Esophagus muscularis mucosa (tissue), 4 donors: ENCODE measurements around the gene FZD10. TPM values are rescaled to one million over a fixed set of nuclear protein-coding genes. Genes with fewer than 3 reads are reported as not detected.

Experiments used
- DNase-seq: peaks from one replicate; pipeline ENCODE4 v3.0.0-alpha.2; 2017; ENCODE audit errors: extremely low spot score
- H3K27ac ChIP-seq, 4 donors: fragments of 200-600 bp; sonication (generic); replicated peaks in 1 of 4; 1 replicate in 3 of 4; 2 replicates in 1 of 4; pipeline ENCODE4 v1.5.1; 2016 to 2019; ENCODE audit warnings: mild to moderate bottlenecking in 1 of 4
- H3K27me3 ChIP-seq, 4 donors: fragments of 200-600 bp; sonication (generic); one replicate each; pipeline versions ENCODE4 v1.5.1 to v1.6.0; 2016 to 2019
- H3K36me3 ChIP-seq, 4 donors: fragments of 200-600 bp; sonication (generic); one replicate each; pipeline ENCODE4 v1.5.1; 2016 to 2019
- H3K4me1 ChIP-seq, 4 donors: fragments of 200-600 bp; sonication (generic); one replicate each; pipeline ENCODE4 v1.5.1; 2016 to 2019
- H3K4me3 ChIP-seq, 4 donors: fragments of 200-600 bp; sonication (generic); 1 replicate in 2 of 4; 2 replicates in 2 of 4; pipeline ENCODE4 v1.5.1; 2016 to 2019; ENCODE audit warnings: mild to moderate bottlenecking in 4 of 4, moderate library complexity in 1 of 4
- H3K9me3 ChIP-seq, 4 donors: fragments of 200-600 bp; sonication (generic); 1 replicate in 3 of 4; 2 replicates in 1 of 4; pipeline ENCODE4 v1.5.1; 2016 to 2019
- EP300 ChIP-seq: sonication (generic); formaldehyde crosslinking; IDR thresholded peaks from one replicate; pipeline ENCODE4 v1.6.1; 2017; ENCODE audit warnings: antibody characterized with exemption
- POLR2A ChIP-seq: fragments of 450-650 bp; IDR thresholded peaks from one replicate; pipeline ENCODE4 v1.6.1; 2017; ENCODE audit warnings: antibody characterized with exemption, moderate library complexity, mild to moderate bottlenecking, low read depth
- POLR2AphosphoS5 ChIP-seq, 2 donors: sonication (generic); formaldehyde crosslinking; IDR thresholded peaks; one replicate each; pipeline ENCODE4 v1.6.1; 2017; ENCODE audit warnings: antibody characterized with exemption in 2 of 2
- WGBS: methylation state at CpG from one replicate; pipeline ENCODE4 v1.1.5; 2018; 5-methylcytosine and 5-hydroxymethylcytosine counted together
- intact Hi-C: fragments of 100-400 bp; cut with DNase I; formaldehyde crosslinking; loops from one replicate; pipeline ENCODE4 v1.15.1; 2023
- total RNA-seq, 4 donors: library from RNA; depleted of rRNA; stranded (reverse); fragments of >200 nt; gene quantifications; one replicate each; pipeline versions ENCODE4 v1.1.0 to v1.2.1, GENCODE V29; 2016
- TF ChIP-seq, protein P1 (sequence below), 3 experiments: fragments of 200-600 bp in 2 of 3; fragments of 450-650 bp in 1 of 3; sonication (generic) in 2 of 3; IDR thresholded peaks; one replicate each; pipeline ENCODE4 v1.5.1; 2017 to 2019; ENCODE audit warnings: antibody characterized with exemption in 3 of 3, mild to moderate bottlenecking in 2 of 3, moderate library complexity in 1 of 3

Gene FZD10
- total RNA-seq, 4 donors from 2014 or later = 0.42 to 1.5 (median 1.0) TPM

DNA sequence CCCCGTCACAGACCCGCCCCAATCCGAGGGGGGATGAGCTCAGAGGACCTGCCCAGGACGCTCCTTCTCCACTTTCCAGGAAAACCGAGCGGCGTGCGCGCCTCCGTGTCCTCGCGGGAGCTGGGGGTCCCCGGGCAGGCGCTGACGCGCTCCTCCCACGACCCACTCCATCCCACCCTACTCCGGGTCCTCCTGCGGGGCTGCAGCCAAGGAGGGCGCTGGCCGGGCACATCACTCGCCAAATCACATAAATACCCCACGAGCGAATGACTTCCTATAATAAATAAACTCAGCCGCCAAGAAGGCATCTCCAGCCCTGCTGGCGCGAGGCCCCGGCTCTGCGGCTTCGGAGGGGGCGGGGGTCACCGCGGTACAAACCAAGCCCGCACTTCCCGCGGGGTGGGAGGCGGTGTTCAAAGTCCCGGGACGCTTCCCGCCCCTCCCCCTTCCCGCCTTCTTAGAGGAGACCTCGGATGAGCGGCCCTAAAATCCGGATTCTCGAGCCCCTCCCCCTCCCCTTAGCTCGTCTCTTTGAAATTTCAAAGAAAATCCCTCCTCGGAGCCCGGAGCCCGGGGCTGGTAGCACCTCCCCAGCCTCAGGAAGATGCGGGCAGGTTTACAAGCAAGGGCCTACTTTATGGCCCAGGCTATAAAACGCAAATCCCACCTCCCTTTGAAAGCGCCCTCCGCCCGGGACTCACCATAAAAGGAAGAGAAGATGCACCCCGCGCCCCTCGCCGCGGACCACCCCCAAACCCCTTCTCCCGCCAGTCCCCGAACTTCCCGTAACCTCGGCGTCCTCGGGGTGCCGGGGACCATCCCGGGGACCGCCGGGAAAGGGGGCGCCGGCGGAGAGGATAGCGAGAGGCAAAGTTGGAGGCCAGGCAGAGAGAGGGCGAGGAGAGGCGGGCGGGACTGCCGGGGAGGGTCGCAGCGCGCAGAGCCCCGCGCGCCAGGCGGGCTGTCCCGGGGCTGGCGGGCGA lies 712 bp upstream of the FZD10 start:
- H3K9me3 ChIP-seq = no peaks in the 10 kb centered on the region
- peak overlapping the region in 2 of 4 donors; percentile 37 to 44 for H3K27ac ChIP-seq
- peaks cover 0 to 88% (median 22%) of the 10 kb centered on the region in 4 donors for H3K27me3 ChIP-seq
- H3K36me3 ChIP-seq = no peaks in the 10 kb centered on the region
- peak overlapping the region; percentile 49 to 59 (median 51) for H3K4me3 ChIP-seq
- intact Hi-C loops = no loop called here
- TF ChIP-seq POLR2A (no peak), EP300 (no peak), POLR2AphosphoS5 (IDR thresholded peaks at IDR 0.05) (no peak)
- TF ChIP-seq, protein P1, sequence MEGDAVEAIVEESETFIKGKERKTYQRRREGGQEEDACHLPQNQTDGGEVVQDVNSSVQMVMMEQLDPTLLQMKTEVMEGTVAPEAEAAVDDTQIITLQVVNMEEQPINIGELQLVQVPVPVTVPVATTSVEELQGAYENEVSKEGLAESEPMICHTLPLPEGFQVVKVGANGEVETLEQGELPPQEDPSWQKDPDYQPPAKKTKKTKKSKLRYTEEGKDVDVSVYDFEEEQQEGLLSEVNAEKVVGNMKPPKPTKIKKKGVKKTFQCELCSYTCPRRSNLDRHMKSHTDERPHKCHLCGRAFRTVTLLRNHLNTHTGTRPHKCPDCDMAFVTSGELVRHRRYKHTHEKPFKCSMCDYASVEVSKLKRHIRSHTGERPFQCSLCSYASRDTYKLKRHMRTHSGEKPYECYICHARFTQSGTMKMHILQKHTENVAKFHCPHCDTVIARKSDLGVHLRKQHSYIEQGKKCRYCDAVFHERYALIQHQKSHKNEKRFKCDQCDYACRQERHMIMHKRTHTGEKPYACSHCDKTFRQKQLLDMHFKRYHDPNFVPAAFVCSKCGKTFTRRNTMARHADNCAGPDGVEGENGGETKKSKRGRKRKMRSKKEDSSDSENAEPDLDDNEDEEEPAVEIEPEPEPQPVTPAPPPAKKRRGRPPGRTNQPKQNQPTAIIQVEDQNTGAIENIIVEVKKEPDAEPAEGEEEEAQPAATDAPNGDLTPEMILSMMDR (IDR thresholded peaks at IDR 0.05) = no peak
- peaks cover 14 to 31% (median 29%) of the 10 kb centered on the region in 4 donors for H3K4me1 ChIP-seq
- no peak for DNase-seq
- under 1% methylated on average over 50 of the region's 87 CpGs for WGBS

DNA sequence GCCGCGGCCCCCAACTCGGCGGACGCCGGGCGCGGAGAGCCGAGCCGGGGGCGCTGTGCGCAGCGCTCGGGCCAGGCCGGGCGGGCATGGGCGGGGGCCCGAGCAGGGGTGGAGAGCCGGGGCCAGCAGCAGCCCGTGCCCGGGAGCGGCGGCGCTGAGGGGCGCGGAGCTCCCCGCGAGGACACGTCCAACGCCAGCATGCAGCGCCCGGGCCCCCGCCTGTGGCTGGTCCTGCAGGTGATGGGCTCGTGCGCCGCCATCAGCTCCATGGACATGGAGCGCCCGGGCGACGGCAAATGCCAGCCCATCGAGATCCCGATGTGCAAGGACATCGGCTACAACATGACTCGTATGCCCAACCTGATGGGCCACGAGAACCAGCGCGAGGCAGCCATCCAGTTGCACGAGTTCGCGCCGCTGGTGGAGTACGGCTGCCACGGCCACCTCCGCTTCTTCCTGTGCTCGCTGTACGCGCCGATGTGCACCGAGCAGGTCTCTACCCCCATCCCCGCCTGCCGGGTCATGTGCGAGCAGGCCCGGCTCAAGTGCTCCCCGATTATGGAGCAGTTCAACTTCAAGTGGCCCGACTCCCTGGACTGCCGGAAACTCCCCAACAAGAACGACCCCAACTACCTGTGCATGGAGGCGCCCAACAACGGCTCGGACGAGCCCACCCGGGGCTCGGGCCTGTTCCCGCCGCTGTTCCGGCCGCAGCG lies 639 bp downstream of the FZD10 start:
- no peak for DNase-seq
- peaks cover 0 to 82% (median 22%) of the 10 kb centered on the region in 4 donors for H3K27me3 ChIP-seq
- peaks cover 14 to 31% (median 29%) of the 10 kb centered on the region in 4 donors for H3K4me1 ChIP-seq
- whole genome bisulfite sequencing = 0% methylated on average over 17 of the region's 78 CpGs
- H3K27ac ChIP-seq = peak overlapping the region in 1 of 4 donors; percentile 42
- intact Hi-C loops = no loop called here
- TF ChIP-seq EP300 = no peak
- TF ChIP-seq POLR2AphosphoS5 (IDR thresholded peaks at IDR 0.05) = no peak
- TF ChIP-seq, protein P1 (IDR thresholded peaks at IDR 0.05) = no peak
- TF ChIP-seq POLR2A = no peak
- no peaks in the 10 kb centered on the region for H3K9me3 ChIP-seq
- peak overlapping the region; percentile 49 to 59 (median 51) for H3K4me3 ChIP-seq
- no peaks in the 10 kb centered on the region for H3K36me3 ChIP-seq

DNA sequence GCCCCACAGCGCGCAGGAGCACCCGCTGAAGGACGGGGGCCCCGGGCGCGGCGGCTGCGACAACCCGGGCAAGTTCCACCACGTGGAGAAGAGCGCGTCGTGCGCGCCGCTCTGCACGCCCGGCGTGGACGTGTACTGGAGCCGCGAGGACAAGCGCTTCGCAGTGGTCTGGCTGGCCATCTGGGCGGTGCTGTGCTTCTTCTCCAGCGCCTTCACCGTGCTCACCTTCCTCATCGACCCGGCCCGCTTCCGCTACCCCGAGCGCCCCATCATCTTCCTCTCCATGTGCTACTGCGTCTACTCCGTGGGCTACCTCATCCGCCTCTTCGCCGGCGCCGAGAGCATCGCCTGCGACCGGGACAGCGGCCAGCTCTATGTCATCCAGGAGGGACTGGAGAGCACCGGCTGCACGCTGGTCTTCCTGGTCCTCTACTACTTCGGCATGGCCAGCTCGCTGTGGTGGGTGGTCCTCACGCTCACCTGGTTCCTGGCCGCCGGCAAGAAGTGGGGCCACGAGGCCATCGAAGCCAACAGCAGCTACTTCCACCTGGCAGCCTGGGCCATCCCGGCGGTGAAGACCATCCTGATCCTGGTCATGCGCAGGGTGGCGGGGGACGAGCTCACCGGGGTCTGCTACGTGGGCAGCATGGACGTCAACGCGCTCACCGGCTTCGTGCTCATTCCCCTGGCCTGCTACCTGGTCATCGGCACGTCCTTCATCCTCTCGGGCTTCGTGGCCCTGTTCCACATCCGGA lies 1.4 kb downstream of the FZD10 start:
- TF ChIP-seq POLR2AphosphoS5 (IDR thresholded peaks at IDR 0.05) (no peak), EP300 (no peak), POLR2A (no peak)
- TF ChIP-seq, protein P1 (IDR thresholded peaks at IDR 0.05) = no peak
- intact Hi-C loops = no loop called here

DNA sequence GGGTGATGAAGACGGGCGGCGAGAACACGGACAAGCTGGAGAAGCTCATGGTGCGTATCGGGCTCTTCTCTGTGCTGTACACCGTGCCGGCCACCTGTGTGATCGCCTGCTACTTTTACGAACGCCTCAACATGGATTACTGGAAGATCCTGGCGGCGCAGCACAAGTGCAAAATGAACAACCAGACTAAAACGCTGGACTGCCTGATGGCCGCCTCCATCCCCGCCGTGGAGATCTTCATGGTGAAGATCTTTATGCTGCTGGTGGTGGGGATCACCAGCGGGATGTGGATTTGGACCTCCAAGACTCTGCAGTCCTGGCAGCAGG lies 1.9 kb downstream of the FZD10 start:
- DNase-seq = no peak
- 64% methylated on average over 18 of the region's 18 CpGs for WGBS
- H3K9me3 ChIP-seq = no peaks in the 10 kb centered on the region
- H3K27ac ChIP-seq = no peak overlapping the region
- peaks cover 0 to 82% (median 22%) of the 10 kb centered on the region in 4 donors for H3K27me3 ChIP-seq
- no peaks in the 10 kb centered on the region for H3K36me3 ChIP-seq
- peaks cover 14 to 31% (median 29%) of the 10 kb centered on the region in 4 donors for H3K4me1 ChIP-seq
- H3K4me3 ChIP-seq = no peak overlapping the region
- TF ChIP-seq EP300 (no peak), POLR2A (no peak), POLR2AphosphoS5 (IDR thresholded peaks at IDR 0.05) (no peak)
- TF ChIP-seq, protein P1 (IDR thresholded peaks at IDR 0.05) = no peak
- intact Hi-C loops = no loop called here

More for the DNA sequence above, 1.4 kb downstream of the FZD10 start:
- Histone ChIP-seq H3K36me3 (no peaks in the 10 kb centered on the region), H3K27ac (no peak overlapping the region), H3K4me3 (peak overlapping the region in 3 of 4 donors; percentile 49 to 52 (median 50)), H3K9me3 (no peaks in the 10 kb centered on the region), H3K27me3 (peaks cover 0 to 81% (median 22%) of the 10 kb centered on the region in 4 donors), H3K4me1 (peaks cover 14 to 31% (median 29%) of the 10 kb centered on the region in 4 donors)
- no peak for DNase-seq
- WGBS = 24% methylated on average over 57 of the region's 71 CpGs
